T follicular helper cell (primary cell): ENCODE measurements around the gene WDR45B.

ENCODE experiments used
- DNase-seq: peaks from one replicate; pipeline ENCODE4 v3.0.0-alpha.2; 2020; ENCODE audit warnings: low read depth
- total RNA-seq, 2 experiments: gene quantifications; one replicate each; lab custom pipeline; 2026; lab: John Stamatoyannopoulos, UW

The WDR45B gene
- 68.8 to 80.6 reads per million in 2 experiments for total RNA-seq

DNA sequence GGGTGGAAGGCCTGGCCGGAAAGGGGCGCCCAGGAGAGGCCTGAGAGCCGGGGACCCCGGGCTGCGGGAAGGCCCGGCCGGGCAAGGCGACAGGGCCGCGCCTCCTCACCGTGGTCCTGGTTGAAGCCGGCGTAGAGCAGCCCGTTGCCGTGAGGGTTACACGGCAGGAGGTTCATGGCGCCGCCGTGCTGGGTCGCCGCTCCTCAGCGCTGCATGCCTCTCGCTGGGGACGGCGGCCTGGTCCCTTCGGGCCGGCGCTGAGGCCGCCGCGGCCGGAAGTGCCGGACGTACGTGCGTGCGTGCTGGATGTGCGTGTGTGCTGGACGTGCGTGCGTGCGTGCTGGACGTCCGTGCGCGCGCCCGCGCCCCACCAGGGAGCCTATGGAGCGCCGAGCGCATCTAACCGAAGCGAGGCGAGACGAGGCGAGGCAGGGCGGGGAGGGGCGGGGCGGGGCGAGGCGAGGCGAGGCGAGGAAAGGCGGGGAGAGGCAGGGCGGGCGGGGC, at the start of gene WDR45B:
TSS of gene WDR45B (minus strand) at position 280 of the 504 bp plus-strand sequence. CDS start at position 176, 104 bp downstream.
- DNase-seq: peak; percentile 79

DNA sequence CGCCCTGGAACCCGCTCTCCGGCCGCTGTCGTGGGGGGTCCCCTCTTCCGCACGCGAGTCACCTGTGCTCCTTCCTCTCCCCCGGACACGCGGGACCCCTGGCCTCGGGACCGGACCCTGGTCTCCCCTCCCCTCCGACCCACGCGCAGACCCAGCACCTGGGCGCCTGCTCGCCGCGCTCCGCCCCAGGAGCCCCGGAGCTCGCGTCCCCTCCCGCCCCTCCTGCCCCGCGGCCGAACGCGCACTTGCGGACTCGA, 49.5 kb upstream of the WDR45B start:
- no peak for DNase-seq

- no peak for DNase-seq
These were observed 48.9 kb upstream of the WDR45B start for GRCh38 chr17:82696916-82697807.

GRCh38 chr17:82696259-82696658, 48.0 kb upstream of the WDR45B start:
- DNase-seq: no peak

- no peak for DNase-seq
These were observed 46.4 kb upstream of the WDR45B start for GRCh38 chr17:82694647-82695046.

- no peak for DNase-seq
These were observed 45.1 kb upstream of the WDR45B start for GRCh38 chr17:82693168-82693867.

DNA sequence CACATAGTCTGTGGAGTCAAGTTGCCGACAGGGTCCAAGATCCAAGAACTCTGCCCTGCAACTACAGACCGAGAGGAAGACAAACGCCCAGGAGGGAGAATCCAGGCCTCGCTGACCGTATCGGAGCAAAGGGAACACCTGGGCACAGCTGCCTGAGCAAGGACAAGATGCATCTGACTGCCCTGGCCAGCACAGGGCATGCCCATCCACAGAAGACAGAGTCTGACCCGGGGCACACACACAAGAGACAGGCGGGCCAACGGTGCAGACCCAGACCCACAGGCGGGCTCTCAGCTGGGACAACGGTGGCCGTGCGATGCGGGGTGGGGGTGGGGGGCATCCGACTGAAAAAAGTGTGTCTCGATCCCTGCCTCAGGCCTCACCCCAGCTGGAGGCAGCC, 44.0 kb upstream of the WDR45B start:
- no peak for DNase-seq

- no peak for DNase-seq
These were observed 43.5 kb upstream of the WDR45B start for GRCh38 chr17:82691714-82692113.

DNA sequence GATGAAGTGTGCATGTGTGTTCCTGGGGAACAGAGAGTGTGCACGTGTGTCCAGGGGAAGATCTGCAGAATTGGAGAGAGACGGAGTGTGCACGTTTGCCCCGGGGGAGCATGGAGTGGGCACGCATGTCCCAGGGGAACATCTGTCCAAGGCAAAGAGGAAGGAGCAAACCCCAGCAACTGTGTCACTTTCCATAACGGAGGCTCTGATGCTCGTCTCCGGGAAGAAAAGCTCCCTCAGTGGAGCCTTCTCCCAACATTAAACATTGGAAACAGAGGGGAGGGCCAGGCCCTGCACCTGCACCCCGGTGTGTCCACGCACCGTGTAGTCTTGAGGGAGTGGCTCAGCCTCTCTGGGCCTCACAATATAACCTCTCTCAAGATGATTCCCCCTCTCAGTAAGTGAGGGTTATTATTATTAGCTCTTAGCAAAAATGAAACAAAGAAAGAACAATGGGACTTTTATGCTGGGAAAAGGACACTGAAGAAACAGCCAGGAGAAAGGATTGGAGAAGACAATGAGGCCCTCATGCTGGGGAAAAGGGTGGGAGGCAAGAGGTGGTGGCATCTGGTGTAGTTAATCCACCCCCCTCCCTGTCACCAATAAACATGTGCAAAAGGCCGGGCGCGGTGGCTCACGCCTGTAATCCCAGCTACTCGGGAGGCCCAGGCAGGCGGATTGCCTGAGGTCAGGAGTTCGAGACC, 42.7 kb upstream of the WDR45B start:
- DNase-seq: no peak

- DNase-seq: no peak
These were observed 40.8 kb upstream of the WDR45B start for GRCh38 chr17:82689077-82689476.

DNA sequence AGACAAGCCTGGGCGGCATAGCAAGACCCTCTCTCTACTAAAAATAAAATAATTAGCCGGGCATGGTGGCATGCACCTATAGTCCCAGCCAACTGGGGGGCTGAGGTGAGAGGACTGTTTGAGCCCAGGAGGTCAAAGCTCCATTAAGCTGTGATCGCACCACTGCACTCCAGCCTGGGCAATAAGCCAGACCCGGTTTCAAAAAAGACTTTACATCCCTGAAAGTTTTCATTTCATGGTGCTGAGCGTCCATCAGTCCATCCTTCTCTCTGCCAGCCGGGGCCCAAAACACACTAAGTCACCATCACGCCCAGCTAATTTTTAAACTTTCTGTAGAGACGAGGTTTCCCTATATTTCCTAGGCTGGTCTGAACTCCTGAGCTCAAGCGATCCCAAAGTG, 39.6 kb upstream of the WDR45B start:
- DNase-seq: no peak

DNA sequence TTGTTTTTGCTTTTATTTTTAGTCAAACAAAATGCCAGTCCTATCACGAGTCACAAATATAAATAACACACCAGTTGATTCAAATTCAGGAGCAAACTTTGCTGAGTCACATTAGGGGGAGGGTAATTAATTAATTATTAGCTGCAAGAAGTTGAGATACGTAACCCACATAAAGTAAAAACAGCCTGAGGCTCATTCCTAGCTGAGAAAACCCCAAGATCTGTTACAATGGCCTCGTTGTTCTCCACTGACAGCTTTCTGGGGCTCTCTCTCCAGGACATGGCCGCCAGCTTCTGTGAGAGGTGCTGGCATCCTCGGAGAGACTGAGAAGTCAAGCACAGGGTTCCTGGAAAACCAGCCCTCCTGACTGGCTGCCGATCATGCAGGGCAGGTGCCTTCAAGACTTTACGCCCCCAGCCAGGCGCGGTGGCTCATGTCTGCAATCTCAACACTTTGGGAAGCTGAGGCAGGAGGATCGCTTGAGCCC, 39.2 kb upstream of the WDR45B start:
- no peak for DNase-seq

DNA sequence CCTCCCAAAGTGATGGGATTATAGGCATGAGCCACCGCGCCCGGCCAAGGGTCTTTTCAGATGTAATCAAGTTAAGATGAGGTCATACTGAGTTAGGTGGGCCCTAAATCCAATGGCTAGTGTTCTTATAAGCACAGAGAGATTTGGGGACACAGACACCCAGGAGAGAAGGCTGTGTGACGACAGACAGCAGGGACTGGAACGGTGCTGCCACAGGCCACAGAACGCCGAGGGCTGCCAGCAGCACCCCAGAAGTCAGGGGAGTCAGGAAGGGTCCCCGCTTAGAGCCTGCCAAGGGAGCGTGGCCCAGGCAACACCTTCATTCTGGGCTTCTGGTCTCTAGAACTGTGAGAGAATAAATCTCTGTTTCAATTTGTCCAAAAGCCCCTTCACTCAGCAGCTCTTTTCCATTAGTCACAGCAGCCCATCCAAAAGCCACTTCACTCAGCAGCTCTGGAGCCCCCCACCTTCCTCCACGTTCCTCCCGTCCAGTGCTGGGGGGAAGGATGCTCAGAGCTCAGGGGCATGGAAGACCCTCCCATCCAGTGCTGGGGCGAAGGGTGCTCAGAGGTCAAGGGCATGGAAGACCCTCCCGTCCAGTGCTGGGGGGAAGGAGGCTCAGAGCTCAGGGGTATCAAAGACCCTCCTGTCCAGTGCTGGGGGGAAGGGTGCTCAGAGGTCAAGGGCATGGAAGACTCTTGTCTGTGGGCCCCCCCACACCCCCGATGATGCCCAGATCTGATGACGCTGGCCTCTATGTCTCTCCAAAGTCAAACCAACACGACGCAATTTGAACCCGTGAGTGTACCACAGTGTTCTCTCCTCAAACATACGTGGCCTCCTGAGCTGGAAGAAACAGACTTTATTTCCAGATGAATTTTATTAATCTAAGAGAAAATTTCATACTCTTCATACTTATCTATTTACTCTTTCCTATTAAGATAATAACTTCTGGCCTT, 38.4 kb upstream of the WDR45B start:
- DNase-seq: no peak

- no peak for DNase-seq
These were observed 37.0 kb upstream of the WDR45B start for GRCh38 chr17:82685291-82685690.

DNA sequence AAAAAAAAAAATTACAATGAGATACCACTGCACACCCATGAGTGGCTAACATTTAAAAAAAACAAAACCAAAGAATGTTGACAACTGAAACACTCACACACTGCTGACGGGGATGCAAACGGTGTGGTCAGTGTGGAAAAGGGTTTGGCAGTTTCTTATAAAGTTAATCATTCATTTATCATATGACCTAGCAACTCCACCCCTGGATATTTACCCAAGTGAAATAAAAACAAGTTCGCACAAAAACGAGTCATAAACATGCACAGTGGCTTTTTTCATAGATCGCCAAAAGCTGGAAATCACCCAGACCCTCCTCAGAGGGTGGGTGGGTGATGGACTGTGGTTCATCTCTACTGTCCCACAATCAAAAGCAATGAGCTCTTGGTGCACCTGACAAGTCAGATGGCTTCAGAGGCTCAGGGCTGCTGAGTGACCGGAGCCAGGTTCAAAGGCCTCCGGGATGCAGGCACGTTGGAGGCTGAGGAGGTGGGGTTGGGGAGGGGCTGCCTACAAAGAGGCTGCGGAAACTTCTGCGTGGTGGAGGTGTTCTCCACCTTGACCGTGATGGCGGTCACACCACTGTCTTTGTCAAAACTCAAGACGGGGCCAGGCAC, 36.1 kb upstream of the WDR45B start:
- DNase-seq: no peak

DNA sequence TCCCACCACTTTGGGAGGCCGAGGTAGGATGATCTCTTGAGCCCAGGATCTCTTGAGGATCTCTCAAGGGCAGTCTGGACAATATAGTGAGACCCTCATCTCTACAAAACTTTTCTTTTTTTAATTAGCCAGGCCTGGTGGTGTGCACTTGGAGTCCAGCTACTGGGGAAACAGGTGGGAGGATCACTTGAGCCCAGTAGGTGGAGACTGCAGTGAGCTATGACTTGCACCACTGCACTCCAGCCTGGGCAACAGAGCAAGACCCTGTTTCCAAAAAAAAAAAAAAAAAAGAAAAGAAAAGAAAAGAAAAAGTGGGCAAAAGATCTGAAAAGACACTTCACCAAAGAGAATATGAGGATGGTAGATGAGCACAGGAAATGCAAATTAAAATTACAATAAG, 35.3 kb upstream of the WDR45B start:
- no peak for DNase-seq

GRCh38 chr17:82681547-82681946, 33.3 kb upstream of the WDR45B start:
- DNase-seq: no peak

DNA sequence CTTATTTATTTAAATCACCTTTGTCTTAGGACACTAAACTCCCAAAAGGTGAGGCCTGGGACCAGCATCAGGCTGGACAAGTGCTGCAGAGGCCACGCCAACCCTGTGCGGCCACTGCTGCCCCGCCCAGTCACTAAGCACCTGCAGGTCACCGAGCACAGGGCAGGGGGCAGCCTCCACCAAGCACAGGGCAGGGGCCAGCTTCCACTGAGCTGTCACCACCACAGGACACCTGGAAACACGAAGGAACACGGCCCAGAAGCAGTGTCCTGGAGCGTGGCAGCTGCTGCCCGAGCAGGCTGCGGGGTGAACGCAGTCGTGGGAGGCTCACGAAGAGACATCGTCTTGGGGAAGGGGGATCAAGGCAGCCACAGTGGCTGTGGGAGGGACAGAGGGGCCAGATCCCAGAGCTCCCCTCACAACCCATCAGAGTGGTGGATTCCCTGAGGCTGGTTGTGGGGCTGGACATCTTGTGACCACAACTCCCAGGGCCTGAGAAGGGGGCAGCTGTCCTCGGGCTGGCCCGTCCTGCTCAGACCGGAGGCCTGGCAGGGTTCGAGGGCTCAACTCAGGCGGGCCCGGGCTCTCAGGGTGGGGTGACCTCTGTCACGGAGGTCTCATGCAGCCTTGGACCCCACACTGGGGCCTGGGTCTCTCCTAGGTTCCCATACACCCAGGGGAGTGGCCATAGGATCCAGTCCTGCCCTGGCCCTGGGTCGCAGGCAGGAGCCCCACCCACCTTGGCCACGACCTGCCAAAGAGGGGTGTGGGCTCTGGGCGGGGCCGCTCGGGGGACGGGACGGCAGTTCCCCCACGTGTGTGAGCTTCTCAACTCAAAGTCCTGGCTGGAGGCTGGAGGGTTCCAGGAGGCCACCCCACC, 31.6 kb upstream of the WDR45B start:
- no peak for DNase-seq

- DNase-seq: no peak
These were observed 30.1 kb upstream of the WDR45B start for GRCh38 chr17:82678265-82678891.
